ENCODE results near the gene ACER1.
"Not testable (repeated sequence)": the region's sequence is repeated elsewhere in the genome, so short reads cannot be mapped to it uniquely, and the experiment has no call there.

Gene ACER1

DNA sequence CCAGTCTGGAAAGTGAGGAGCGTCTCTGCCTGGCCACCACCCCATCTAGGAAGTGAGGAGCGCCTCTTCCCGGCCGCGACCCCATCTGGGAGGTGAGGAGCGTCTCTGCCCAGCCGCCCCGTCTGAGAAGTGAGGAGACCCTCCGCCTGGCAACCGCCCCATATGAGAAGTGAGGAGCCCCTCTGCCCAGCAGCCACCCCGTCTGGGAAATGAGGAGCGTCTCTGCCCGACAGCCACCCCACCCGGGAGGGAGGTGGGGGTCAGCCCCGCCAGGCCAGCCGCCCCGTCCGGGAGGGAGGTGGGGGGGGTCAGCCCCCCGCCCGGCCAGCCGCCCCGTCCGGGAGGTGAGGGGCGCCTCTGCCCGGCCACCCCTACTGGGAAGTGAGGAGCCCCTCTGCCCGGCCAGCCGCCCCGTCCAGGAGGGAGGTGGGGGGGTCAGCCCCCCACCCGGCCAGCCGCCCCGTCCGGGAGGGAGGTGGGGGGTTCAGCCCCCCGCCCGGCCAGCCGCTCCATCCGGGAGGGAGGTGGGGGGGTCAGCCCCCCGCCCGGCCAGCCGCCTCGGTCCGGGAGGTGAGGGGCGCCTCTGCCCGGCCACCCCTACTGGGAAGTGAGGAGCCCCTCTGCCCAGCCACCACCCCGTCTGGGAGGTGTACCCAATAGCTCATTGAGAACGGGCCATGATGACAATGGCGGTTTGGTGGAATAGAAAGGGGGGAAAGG is 22.1 kb upstream of the ACER1 start:
- DNase-seq, result not testable (repeated sequence)

- no peak for DNase-seq
Measured at GRCh38 chr19:6354098-6354674, 20.8 kb upstream of the ACER1 start.

DNA sequence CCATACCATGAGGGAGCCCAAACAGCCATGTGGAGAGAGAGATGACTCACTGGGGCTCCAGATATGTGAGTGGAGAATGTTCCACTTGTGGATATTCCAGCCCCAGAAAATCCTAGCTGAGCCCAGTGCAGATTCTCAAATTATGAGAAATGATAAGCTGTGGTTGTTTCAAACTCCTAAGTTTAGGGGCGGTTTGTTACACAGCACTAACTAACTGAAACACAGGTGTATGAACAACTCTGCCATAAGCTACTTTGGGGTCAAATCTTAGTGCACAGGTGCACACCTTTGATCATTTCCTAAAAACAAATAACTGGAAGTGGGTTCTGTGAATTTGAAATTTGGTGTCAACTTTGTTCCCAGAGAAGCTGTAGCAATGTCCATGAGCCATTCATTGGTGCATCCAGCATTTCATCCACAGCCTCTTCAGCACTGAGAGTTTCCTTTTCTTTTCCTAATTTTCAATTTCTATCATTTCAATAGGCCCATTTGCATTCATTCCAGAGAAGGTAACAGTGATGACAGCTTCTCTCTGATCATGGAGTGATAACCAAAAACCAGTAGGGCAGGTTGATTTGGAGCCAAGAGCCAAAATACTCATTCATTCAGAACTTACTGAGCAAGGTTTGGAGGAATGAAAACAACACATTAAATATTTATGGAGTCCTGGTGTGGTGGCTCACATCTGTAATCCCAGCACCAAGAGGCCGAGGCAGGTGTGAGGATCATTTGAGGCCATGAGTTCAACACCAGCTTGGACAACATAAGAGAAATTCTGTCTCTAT is 19.2 kb upstream of the ACER1 start:
- no peak for DNase-seq

DNA sequence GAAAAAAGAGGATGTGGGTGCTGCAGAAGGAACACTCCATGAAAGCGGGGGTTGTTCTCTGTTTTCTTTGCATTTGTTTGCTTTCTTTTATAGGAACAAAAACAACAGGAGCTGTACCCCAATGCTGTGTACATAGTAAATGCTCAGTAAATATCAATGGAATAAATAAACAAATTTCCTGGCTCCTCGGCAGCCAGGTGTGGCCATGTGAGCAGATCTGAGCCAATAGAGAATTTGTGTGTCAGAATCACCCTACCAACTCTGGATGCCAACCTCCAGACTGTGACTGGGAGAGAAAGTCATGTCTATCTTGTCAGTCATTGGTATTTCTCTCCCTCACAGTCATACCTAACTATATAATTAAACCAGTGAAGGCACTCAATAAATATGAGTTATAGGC is 17.3 kb upstream of the ACER1 start:
- DNase-seq, result no peak

GRCh38 chr19:6349271-6349670 is 15.9 kb upstream of the ACER1 start:
- DNase-seq, result not testable (repeated sequence)

DNA sequence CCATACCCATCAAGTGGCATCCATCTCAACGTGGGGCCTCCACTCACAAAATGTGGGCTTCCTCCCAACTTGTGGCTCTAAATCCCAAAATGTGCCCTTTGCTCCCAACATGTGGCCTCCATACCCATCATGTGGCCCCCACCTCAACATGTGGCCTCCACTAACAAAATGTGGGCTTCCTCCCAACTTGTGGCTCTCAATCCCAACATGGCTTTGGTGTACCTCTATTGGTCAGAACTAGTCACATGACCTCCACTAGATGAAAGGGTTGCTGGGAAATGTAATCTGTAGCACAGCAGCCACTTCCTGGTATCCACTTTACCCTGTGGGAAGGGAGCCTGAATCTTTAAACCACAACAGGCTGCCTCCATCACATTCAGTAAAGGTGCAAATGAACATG is 10.1 kb upstream of the ACER1 start:
- no peak for DNase-seq

DNA sequence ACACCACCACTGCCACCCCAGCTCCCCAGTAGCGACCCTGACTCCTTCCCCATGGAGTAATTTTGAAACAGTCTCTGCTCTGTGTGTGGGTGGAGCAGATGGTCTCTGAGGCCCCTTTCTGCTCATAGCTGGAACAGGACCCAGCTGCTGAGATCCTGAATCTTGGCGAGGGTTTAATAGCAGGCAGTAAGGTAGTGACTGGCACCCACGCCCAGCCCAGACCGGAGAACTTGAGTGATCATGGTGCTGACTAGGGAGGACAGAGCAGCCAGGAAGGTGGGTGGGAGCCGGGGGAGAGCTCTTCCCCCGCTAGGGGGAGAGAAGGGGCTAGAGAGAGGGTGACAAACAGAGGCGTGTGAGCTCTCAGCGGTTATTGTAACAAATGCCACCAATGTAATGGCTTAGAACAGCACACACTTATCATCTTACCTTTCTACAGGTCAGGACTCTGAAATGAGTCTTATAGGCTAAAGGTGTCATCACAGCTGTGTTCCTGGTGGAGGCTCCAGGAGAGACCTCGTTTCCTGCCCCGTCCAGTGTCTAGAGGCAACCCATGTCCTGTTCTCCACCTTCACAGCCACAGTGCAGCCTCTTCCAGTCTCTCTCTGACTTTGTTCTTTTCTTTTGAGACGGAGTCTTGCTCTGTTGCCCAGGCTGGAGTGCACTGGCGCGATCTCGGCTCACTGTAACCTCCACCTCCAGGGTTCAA is 7.2 kb upstream of the ACER1 start:
- no peak for DNase-seq

DNA sequence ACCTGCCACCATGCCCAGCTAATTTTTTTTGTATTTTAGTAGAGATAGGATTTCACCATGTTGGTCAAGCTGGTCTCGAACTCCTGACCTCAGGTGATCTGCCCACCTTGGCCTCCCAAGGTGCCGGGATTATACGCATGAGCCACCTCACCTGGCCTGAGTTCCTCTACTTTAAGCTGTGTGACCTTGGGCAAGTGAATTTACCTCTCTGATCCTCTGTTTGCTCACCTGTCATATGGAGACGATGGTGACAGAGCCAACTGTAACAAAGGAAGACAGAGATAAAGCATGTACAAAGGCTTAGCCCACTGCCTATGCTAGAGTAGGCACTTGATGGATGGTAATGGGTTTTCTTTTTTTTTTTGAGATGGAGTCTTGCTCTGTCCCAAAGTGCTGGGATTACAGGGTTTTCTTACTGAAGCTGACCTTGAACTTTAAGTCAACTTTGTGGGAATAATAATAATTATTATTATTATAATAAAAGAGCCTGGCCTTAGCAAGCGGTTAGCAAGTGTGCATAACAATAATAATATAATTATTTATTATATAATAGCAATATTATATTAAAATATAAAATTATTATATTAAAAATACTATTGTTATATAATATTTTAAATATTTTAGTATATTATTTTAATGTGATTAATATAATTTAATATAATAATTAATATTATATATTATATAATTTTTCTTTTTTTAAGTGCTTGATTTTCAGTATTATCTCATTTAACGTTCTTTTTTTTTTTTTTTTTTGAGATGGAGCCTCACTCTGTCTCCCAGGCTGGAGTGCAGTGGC is 1.3 kb upstream of the ACER1 start:
- no peak for DNase-seq

- no peak for DNase-seq
Measured at GRCh38 chr19:6326815-6327214, 6.6 kb downstream of the ACER1 start.

DNA sequence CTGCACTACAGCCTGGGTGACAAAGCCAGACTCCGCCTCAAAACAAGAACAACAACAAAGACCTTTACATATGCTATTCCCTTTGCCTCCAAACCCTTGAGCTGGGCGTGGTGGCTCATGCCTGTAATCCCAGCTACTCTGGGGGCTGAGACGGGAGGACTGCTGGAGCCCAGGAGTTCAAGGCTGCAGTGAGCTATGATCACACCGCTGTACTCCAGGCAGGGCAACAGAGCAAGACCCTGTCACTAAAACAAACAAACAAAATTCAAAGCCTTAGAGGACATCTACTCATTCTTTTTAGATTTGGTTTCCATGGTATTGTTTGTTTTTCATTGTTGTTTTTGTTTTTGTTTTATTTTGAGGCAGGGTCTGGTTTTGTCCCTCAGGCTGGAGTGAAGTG is 7.8 kb downstream of the ACER1 start:
- no peak for DNase-seq

DNA sequence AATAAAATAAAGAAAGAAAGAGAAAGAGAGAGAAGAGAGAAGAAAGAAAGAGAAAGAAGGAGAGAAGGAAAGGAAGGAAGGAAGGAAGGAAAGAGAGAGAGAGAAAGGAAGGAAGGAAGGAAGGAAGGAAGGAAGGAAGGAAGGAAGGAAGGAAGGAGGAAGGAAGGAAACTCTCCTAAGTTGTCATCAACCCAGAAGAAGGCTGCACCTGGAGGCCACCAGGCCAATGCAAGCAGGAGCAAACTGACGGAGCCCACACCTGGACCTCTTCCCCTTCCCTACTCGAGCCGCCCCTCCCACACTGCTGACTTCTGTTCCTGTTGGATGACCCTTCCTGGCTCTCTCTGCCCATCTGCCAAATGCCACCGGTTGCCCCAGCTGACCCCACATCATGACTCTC is 8.7 kb downstream of the ACER1 start:
- DNase-seq, result no peak

- DNase-seq, result no peak
Measured at GRCh38 chr19:6322284-6322683, 11.1 kb downstream of the ACER1 start.

- DNase-seq, result no peak
Measured at GRCh38 chr19:6319376-6319775, 14.0 kb downstream of the ACER1 start.

GRCh38 chr19:6318772-6319171 is 14.6 kb downstream of the ACER1 start:
- DNase-seq, result no peak

DNA sequence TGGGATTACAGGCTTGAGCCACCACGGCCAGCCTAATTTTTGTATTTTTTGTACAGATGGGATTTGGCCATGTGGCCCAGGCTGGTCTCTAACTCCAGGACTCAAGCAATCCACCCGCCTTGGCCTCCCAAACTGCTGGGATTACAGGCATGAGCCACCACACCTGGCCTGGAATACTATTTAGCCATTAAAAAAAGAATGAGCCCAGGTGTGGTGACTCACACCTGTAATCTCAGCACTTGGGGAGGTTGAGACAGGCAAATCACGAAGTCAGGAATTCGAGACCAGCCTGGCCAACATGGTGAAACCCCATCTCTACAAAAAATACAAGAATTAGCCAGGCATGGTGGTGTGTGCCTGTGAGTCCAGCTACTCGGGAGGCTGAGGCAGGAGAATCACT is 17.8 kb downstream of the ACER1 start:
- DNase-seq, result not testable (repeated sequence)

DNA sequence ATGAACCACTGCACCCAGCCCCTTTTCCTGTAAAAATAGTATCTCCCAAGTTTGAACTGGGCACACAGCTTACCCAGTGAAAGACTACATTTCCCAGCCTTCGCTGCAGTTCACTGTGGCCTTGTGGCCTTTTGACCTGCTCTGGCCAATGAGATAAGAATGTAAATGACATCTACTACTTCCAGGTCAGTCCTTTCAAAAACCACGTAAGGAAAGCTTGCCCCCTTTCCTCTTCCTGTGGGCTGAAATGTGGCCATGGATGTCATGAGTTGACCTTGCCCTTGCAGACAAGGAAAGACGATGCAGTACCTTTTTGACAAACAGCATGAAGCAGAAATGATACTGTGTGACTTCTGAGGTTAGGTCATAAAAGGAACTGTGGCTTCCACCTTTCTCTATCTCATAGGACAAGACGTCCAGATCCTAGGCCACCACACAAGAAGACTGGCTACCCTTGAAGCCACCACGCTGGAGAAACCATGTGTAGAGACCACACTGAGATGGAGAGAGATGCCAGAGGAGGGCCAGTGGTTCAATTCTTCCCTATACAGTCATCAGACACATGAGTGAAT is 19.9 kb downstream of the ACER1 start:
- DNase-seq, result no peak

DNA sequence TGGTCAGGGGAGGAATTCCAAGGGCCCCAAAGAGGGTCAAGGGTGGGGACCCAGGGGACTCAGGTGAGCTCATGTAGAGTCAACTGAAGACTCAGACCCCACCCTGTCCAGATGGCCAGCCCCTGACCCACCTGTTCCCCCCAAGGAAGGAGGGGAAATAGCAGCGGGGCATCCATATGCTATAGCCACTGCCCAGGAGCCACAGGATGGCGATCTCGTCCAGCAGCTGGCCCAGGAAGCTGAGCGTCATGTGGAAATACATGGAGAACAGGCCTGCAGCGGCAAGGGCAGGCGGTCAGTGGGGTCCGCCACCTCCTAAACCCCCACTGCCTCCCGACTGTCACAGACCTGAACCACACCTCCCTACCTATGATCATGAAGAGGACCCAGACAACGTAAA is 21.4 kb downstream of the ACER1 start:
- no peak for DNase-seq

- no peak for DNase-seq
Measured at GRCh38 chr19:6298413-6298812, 35.0 kb downstream of the ACER1 start.

- DNase-seq, result no peak
Measured at GRCh38 chr19:6297202-6297601, 36.2 kb downstream of the ACER1 start.

GRCh38 chr19:6292006-6292405 is 41.4 kb downstream of the ACER1 start:
- no peak for DNase-seq

DNA sequence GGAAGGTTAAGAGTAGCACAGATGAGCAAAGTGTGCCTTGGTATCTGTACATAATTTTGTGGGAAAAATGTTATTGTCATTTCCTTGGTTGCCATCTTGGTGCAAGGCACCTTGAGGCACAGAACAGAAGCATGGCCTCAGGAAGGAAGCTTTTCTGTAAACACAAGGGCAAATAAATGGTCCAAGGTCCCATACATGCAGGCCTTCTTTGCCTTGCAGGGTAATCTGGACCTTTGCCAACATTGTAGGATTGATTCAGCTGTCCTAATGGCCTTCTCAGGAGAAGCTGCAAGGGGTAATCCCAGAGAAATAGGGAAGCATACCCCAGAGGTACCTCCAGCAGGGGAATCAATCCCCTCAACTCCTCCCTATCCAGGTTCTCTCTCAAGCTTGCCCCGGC is 44.7 kb downstream of the ACER1 start:
- no peak for DNase-seq

- DNase-seq, result no peak
Measured at GRCh38 chr19:6287269-6287885, 46.0 kb downstream of the ACER1 start.

All from NCI-H1694 (cell line).